ENCODE measurements around the gene POU2AF1. TPM values are rescaled to one million over a fixed set of nuclear protein-coding genes. Genes with fewer than 3 reads are reported as not detected.

The POU2AF1 gene
- total RNA-seq, 1 experiment from 2014 or later, result not detected

GRCh38 chr11:111406091-111406490 lies 27.0 kb upstream of the POU2AF1 start:
- H3K4me3 ChIP-seq (ENCODE audit: low read length), result no peak overlapping the region
- H3K27ac ChIP-seq (ENCODE audit: low read length), result no peak overlapping the region
- no peaks in the 10 kb centered on the region for H3K4me1 ChIP-seq (ENCODE audit: insufficient read depth, low read length)
- no peak overlapping the region for H3K9ac ChIP-seq (ENCODE audit: low read length)
- H3K9me3 ChIP-seq (ENCODE audit: low read length), result no peaks in the 10 kb centered on the region
- ATAC-seq, result no peak
- H3K9me2 ChIP-seq (replicated peaks; ENCODE audit: low read length), result no peaks in the 10 kb centered on the region
- CTCF ChIA-PET, result no interaction called here
- H3K36me3 ChIP-seq (ENCODE audit: low read depth, low read length), result no peaks in the 10 kb centered on the region
- no peaks in the 10 kb centered on the region for H3F3A ChIP-seq (ENCODE audit: low read length, unreplicated experiment)
- POLR2A ChIA-PET (ENCODE audit: unreplicated experiment), result no interaction called here
- peaks cover 33% of the 10 kb centered on the region for H3K27me3 ChIP-seq (ENCODE audit: low read length)
- H4K20me1 ChIP-seq (ENCODE audit: low read length), result no peaks in the 10 kb centered on the region
- DNase-seq, result no peak
- H3K4me2 ChIP-seq (ENCODE audit: low read length), result no peak overlapping the region
- no TSS peak for BruUV-seq (replicated peaks)
- no peaks in the 10 kb centered on the region for H3K79me2 ChIP-seq (ENCODE audit: low read length)
- TF ChIP-seq EZH2 (IDR thresholded peaks at IDR 0.05; ENCODE audit: low read length, unreplicated experiment) (no peak), EZH2phosphoT487 (IDR thresholded peaks at IDR 0.05; ENCODE audit: borderline replicate concordance, low read length) (no peak)
- TF ChIP-seq, protein P1, sequence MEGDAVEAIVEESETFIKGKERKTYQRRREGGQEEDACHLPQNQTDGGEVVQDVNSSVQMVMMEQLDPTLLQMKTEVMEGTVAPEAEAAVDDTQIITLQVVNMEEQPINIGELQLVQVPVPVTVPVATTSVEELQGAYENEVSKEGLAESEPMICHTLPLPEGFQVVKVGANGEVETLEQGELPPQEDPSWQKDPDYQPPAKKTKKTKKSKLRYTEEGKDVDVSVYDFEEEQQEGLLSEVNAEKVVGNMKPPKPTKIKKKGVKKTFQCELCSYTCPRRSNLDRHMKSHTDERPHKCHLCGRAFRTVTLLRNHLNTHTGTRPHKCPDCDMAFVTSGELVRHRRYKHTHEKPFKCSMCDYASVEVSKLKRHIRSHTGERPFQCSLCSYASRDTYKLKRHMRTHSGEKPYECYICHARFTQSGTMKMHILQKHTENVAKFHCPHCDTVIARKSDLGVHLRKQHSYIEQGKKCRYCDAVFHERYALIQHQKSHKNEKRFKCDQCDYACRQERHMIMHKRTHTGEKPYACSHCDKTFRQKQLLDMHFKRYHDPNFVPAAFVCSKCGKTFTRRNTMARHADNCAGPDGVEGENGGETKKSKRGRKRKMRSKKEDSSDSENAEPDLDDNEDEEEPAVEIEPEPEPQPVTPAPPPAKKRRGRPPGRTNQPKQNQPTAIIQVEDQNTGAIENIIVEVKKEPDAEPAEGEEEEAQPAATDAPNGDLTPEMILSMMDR (conservative IDR thresholded peaks at IDR 0.05; ENCODE audit: low read depth, low read length), result no peak
- no peak overlapping the region for H2AFZ ChIP-seq (ENCODE audit: low read length)
- intact Hi-C loops (cut with micrococcal nuclease), result no loop called here

DNA sequence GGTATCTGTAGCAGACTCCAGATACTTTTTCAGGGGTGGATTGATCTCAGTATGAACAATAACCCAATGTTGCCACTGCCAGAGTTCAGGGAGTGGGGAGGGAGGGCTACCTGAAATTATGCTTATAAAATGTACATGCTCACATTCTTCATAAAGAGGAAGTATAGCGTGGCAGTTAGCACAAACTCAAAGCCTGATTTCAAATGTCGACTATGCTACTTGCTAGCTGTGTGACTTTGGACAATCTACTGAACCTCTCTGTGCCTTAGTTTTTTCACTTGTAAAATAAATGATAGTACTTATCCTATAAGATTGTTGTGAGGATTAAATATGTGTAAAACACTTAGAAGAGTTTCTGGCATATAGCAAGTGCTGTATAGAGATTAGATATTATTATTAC lies 26.5 kb upstream of the POU2AF1 start:
- Histone ChIP-seq H3K4me3 (ENCODE audit: low read length) (no peak overlapping the region), H3K9me2 (replicated peaks; ENCODE audit: low read length) (no peaks in the 10 kb centered on the region), H3K36me3 (ENCODE audit: low read depth, low read length) (no peaks in the 10 kb centered on the region), H4K20me1 (ENCODE audit: low read length) (no peaks in the 10 kb centered on the region), H3K9ac (ENCODE audit: low read length) (no peak overlapping the region), H3K27ac (ENCODE audit: low read length) (no peak overlapping the region), H2AFZ (ENCODE audit: low read length) (no peak overlapping the region), H3K79me2 (ENCODE audit: low read length) (no peaks in the 10 kb centered on the region), H3K27me3 (ENCODE audit: low read length) (peaks cover 33% of the 10 kb centered on the region), H3K4me1 (ENCODE audit: insufficient read depth, low read length) (no peaks in the 10 kb centered on the region), H3F3A (ENCODE audit: low read length, unreplicated experiment) (no peaks in the 10 kb centered on the region), H3K9me3 (ENCODE audit: low read length) (no peaks in the 10 kb centered on the region), H3K4me2 (ENCODE audit: low read length) (no peak overlapping the region)
- TF ChIP-seq, protein P1 (conservative IDR thresholded peaks at IDR 0.05; ENCODE audit: low read depth, low read length), result no peak
- TF ChIP-seq EZH2phosphoT487 (IDR thresholded peaks at IDR 0.05; ENCODE audit: borderline replicate concordance, low read length), result no peak
- no peak for TF ChIP-seq EZH2 (IDR thresholded peaks at IDR 0.05; ENCODE audit: low read length, unreplicated experiment)
- ATAC-seq, result no peak
- ChIA-PET POLR2A (ENCODE audit: unreplicated experiment) (no interaction called here), CTCF (no interaction called here)
- intact Hi-C loops (cut with micrococcal nuclease), result no loop called here
- no TSS peak for BruUV-seq (replicated peaks)
- DNase-seq, result no peak

GRCh38 chr11:111403051-111403726 lies 24.1 kb upstream of the POU2AF1 start:
- intact Hi-C loops (cut with micrococcal nuclease), result no loop called here
- Histone ChIP-seq H3F3A (ENCODE audit: low read length, unreplicated experiment) (no peaks in the 10 kb centered on the region), H3K4me1 (ENCODE audit: insufficient read depth, low read length) (no peaks in the 10 kb centered on the region), H3K9me2 (replicated peaks; ENCODE audit: low read length) (no peaks in the 10 kb centered on the region), H3K9me3 (ENCODE audit: low read length) (no peaks in the 10 kb centered on the region), H3K9ac (ENCODE audit: low read length) (no peak overlapping the region), H3K4me3 (ENCODE audit: low read length) (no peak overlapping the region), H3K27me3 (ENCODE audit: low read length) (peaks cover 33% of the 10 kb centered on the region), H3K36me3 (ENCODE audit: low read depth, low read length) (no peaks in the 10 kb centered on the region), H3K4me2 (ENCODE audit: low read length) (no peak overlapping the region), H3K27ac (ENCODE audit: low read length) (no peak overlapping the region), H4K20me1 (ENCODE audit: low read length) (no peaks in the 10 kb centered on the region), H2AFZ (ENCODE audit: low read length) (no peak overlapping the region), H3K79me2 (ENCODE audit: low read length) (no peaks in the 10 kb centered on the region)
- no peak for DNase-seq
- POLR2A ChIA-PET (ENCODE audit: unreplicated experiment), result no interaction called here
- ATAC-seq, result no peak
- no TSS peak for BruUV-seq (replicated peaks)
- TF ChIP-seq EZH2 (IDR thresholded peaks at IDR 0.05; ENCODE audit: low read length, unreplicated experiment), result no peak
- TF ChIP-seq EZH2phosphoT487 (IDR thresholded peaks at IDR 0.05; ENCODE audit: borderline replicate concordance, low read length), result no peak
- TF ChIP-seq, protein P1 (conservative IDR thresholded peaks at IDR 0.05; ENCODE audit: low read depth, low read length), result no peak
- CTCF ChIA-PET, result no interaction called here

Measured in PC-3 (cell line).